Effector CD8-positive, alpha-beta T cell (primary cell): ENCODE results near the gene LTA.
A peak's percentile ranks its signal among the peaks of the same experiment; 100 is the strongest.
"Not testable (repeated sequence)": the region's sequence is repeated elsewhere in the genome, so short reads cannot be mapped to it uniquely, and the experiment has no call there.

ENCODE experiments used
- DNase-seq: peaks from one replicate; lab custom pipeline; 2025; lab: John Stamatoyannopoulos, UW

LTA gene

DNA sequence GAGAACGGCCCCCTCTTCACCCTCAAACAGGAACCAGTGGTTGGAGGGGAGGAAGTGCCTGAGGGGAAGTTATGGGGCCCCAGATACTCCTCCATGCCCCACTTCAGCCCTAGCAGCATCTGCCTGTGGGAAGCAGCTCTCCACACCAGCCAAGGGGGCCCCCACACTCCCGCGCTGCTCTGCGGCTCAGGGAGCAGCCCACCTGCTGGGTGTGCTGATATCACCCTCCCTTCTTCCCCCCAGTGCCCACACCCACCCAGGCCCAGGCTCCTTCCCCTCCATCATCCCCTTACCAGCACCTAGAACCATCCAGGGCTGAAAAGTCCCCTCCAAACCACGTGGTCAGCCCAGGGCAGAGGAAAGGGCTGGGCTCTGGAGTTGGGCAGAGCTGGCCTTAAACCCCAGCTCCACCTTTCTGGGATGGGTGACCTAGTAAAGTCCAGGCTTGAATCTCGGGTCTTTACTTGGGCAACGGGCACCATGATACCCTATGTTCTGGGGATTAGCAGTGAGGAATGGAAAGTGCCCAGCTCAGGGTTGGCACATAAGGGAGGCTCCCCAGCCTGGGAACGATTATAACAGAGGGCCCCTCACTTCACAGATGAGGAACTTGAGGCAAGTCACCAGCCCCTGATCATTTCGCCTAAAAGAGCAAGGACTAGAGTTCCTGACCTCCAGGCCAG, 14.7 kb downstream of the LTA start:
- DNase-seq, result no peak

DNA sequence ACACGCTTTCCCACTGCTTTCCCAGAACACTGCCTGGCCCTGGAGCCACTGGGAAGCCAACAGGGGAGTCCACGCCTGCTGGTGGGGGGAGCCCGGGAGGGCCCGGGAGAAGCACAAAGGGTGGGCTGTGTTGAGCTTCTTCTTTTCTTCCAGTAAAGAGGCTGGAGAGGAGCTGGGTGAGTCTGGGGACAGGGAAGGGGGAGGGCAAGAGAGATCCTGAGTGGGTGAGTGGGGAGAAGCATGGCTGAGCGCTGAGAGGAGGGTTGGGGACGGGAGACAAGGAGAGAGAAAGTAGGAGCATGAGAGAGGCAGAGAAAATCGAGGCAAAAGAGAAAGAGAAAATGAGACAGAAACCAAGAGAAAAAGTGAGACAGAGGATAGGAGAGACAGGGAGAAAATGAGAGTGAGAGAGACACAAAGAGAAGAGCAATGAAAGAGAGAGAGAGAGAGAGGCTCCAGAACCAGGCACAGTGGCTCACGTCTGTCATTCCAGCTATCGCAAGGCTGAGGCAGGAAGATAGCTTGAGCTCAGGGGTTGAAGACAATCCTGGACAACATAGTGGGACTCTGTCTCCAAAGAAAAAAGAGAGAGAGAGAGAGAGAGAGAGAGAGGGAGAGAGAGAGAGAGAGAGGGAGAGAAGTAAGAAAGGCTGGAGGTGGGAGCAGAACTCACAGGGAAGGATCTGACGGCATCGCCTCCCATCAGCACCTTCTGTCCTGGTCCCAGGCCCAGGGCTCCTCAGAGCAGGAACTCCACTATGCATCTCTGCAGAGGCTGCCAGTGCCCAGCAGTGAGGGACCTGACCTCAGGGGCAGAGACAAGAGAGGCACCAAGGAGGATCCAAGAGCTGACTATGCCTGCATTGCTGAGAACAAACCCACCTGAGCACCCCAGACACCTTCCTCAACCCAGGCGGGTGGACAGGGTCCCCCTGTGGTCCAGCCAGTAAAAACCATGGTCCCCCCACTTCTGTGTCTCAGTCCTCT, 16.0 kb downstream of the LTA start:
- DNase-seq, result no peak

DNA sequence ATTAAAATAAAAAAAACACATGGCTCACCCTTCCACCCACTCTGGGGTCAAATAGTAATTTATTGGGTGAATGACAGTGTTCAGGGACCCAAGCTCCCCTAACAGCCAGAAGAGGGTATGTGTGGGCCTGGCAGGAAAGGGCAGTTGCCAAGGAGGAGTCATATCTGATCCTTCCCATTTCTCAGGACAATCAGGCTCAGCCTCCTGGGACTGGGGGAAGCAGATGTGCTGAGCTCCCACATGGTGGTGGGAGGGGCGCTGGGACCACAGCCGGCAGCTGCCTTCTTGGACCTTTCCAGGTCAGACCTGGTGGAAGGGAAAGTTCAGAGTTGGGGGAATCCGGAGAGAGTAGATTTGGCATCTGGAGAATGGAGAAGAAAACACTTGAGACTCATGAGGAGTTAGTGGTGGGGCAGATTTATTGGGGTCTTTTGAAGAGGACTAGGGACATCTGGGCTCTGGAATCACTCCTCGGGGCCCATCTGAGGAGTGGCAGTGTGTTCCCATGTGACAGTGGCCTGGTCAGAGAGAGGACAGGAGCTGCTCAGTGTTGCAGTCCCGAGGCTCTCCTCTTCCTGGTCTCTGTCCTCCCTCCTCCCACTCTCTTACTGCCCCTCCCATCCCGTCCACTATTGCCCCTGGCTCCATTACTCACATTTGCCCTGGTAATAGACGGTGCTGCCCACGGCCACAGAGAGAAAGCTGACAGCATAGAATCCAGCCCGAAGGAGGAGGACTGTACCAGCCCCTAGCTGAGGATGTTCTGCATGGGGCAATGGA, 17.0 kb downstream of the LTA start:
- DNase-seq, result no peak

DNA sequence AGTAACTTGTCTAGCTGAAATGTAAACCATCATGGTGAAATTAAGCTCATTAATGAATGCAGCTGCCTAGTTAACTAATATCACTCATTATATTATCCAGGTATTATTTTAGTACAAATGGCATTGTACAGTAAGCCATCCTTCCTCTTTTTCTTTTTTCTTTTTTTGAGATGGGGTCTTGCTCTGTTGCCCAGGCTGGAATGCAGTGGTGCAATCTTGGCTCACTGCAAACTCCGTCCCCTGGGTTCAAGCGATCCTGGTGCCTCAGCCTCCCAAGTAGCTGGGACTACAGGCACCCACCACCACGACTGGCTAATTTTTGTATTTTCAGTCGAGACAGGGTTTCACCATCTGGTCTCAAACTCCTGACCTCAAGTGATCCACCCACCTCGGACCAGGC, 18.6 kb downstream of the LTA start:
- DNase-seq, result not testable (repeated sequence)

DNA sequence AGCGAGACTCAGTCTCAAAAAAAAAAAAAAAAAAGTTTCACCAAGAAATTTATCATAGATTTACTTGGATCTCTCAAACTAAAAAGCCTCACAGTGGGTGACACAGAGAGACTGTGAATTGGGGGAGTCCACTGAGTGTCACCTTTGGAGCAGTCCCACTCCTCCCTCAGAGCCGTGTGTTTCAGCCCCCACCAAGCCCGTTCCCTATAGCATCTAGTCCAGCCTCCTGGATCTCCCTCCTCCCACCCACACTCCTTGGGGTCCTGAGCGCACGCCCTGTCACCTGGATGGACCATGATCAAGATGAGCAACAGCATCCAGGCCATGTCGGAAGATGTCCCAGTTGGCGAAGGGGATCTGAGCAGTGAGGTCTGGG, 20.3 kb downstream of the LTA start:
- DNase-seq, result no peak

DNA sequence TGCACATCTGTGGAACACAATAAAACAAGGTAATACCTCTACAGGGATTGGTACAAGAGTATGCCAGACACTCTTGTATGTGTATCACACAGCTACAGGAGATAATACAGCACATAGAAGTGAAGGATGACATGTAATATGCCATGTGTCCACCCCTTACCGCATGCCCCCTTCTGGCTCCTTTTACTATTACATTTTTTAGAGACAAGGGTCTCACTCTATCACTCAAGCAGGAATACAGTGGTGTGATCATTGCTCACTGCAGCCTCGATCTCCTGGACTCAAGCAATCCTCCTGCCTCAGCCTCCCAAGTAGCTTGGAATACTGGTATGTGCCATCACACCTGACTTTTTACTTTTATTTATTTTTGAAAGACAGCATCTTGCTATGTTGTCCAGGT, 24.9 kb downstream of the LTA start:
- peak; percentile 13 for DNase-seq

DNA sequence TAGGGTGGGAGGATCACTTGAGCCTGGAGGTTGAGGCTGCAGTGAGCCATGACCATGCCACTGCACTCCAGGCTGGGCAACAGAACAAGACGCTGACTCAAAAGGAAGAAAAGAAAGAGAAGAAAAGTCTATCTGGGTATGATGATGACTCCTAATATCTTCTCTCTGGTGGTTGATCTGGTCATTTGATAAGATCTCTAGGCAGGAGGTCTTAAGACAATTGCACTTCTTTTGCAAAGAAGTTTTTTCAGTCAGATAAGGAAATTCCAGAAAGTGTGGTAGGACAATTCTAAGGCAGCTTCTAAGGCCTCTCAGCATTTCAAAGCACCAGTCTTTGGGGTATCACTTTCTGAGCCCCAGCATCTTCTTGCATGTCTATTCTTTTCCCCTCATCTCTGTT, 35.2 kb downstream of the LTA start:
- no peak for DNase-seq

DNA sequence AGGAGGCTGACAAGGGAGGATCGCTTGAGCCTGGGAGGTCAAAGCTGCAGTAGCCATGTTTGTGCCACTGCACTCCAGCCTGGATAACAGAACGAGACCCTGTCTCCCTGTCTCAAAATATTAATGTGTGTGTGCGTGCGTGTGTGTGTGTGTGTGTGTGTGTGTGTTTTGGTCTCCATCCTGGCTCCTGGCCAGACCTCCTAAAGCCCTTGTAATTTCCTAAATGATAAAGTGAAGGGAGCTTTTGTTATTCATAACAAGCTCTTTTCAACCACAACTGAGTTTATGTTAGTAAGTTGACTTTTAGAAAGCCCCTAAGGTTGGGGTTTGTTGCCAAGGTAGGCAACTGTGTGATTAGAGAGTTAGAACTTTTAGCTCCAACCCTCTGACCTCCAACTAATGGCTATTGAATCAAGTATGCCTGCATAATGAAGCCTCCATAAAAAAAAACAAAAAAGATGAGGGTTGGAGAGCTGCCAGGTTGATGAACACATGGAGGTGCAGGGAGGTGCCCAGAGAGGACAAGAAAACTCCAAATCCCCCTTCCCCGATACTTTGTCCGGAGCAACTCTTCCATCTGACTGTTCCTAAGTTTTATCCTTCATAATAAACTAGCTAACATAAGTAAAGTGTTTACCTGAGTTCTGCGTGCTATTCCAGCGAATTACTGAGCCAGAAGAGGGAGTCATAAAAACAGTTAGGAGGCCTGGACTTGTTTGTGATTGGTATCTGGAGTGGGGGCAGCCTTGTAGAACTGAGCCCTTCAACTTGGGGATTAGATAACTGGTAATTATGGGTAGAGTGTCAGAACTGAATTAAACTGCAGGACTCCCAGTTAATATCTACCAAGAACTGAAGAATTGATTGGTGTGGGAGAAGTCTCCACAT, 37.7 kb downstream of the LTA start:
- DNase-seq, result no peak

DNA sequence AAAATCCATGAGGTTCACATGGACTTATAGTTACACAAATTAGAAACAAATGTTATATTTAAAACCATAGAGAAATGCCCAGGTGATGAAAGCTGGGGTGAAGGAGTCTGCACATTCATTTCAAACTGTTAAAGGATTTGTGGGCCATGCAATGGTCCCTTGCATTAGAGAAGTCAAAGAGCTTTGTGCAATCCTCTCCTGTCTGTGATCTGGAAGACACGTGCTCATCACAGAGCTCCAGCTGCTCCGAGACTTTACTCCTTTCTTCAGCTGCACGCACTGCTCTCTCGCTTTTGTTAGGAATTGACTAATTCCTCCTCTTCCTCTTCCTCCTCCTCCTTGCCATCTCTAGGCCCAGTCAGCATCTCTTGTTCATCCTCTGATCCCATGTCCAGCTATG, 38.9 kb downstream of the LTA start:
- no peak for DNase-seq

DNA sequence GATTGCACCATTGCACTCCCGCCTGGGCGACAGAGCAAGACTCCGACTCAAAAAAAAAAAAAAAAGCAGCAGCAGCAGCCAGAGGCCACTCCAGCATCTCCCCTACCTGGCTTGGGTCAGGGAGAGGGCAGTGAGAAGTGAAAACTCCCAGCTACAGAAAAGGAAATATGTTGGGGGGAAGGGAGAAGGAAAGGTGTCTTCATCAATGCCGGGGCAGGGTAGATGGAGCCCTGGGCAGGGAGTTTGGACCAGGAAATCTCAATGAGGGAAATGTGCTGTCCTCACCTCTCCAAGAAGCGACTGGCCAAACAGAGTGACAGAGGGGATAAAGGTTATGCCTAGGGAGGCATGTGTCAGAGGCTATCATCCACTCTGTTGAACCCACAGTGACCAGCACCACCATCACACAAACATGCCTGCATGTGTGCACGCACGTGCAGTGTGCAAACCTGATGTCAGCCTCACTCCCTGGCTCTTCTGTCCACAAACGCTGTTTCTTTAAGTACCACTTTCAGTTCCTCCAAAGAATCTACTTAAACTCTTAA, 42.1 kb downstream of the LTA start:
- DNase-seq, result no peak

DNA sequence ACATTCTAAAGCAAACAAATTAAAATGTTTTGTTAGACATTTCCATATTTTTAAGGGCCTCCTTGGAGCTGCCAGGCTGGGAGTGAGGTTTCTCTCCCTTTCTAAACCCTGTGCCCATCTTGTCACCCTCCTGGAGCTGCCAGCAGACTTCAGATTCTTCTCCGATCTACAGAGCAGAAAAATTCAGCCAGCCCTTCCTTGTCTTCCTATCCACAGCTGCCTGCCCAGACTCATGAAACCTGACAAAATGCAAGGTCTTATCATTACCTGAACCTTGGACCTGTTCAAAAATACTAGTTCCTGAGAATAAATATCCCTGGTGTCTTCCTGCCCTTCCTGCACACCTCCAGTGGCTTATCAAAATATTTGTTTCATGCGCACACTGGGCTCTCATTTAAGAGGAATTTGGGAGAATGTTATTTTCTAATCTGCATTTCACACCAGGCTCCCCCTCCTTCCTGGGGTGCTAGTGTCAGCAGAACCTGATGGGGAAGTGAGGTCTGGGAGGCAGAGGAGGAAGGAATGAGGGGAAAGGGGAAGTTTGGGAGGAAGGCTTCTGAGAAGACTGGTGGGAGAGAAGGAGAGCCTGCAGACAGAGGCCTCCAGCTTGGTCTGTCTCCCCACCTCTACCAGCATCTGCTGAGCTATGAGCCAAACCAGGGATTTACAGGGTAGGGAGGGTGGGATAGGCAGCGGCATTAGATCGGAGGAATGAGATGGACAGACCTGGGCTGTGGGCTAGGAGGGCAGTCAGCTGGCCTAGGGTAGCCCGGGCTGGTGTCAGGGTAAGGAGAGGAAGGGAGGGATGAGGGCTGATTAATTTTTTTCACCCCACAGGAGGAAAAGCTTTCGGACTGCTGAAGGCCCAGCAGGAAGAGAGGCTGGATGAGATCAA, 42.8 kb downstream of the LTA start, which contains the start of gene AIF1:
Gene AIF1, plus strand, starts transcription at position 551 of the 895 bp plus-strand sequence. Its CDS starts 96 bp downstream, at position 647.
- no peak for DNase-seq

DNA sequence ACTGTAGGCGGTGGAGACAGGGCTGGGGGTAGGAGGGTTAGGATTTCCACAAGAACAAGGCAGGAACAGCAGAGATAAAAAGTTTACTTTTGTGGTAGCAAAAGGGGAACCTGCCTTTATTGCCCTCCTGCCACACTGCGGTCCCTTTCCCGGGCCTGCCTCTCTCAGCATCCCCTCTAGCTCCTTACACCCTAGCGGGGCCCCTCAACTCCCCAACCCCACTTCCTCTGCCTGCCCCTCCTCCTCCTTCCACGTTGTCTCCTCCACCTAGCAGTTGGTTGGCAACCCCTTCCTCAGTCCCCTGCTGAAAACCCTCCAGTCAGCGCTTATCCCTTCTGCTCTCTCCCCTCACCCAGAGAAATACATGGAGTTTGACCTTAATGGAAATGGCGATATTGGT, 43.7 kb downstream of the LTA start:
- DNase-seq, result peak; percentile 11

DNA sequence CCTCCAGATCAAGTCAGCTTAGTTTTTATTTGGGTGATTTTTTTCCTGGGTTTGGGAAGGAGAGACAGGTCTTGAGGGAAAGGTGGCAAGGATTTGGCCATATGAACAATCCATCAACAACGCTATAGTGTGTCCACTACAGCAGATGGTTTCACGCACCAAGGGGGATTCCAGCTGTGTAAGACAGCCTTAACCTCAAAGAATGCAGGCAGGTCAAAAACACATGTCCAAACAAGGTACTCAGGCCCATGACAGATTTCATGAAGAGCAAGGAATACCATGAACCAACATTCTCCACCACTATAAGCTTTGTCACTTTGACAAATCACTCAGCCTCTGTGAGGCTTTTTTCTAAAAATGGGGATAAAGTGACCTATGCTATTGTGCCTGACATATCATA, 44.9 kb downstream of the LTA start:
- no peak for DNase-seq

DNA sequence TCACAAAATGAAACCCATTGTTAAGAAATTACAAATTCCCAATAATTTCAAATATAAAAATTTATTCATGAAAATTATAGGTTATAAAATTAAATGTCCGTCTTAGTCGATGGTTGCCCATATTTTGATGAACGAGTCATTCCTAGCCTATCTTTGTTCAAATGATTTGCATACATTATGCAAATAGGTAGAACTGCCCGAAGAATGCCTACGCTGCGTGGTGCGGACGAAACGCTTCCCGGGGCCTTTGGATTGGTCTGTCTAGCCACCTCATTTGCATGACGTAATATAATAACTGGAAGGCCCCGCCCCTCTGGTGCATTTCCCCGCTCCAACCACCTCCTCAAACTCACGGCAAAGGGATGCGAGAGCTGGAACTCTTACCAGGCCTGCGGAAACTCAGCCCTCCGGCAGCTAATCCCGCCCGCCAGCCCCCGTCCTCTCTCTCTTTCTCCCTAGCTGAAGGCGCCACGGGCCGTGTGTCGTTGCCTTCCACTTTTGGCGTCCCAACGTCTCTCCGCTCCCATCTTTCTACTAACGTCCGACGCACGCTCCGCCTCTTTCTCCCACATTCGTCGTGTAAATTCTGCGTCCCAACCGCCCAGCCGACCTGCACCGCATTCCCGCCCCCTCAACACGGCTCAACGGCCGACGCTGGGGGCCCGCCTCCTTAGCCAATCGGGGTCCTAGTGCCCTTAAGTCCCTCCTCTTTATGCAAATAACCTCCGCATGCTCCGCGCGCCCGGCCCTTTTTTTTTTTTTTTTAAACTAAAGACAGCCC, 47.9 kb downstream of the LTA start:
- peak; percentile 93 for DNase-seq

DNA sequence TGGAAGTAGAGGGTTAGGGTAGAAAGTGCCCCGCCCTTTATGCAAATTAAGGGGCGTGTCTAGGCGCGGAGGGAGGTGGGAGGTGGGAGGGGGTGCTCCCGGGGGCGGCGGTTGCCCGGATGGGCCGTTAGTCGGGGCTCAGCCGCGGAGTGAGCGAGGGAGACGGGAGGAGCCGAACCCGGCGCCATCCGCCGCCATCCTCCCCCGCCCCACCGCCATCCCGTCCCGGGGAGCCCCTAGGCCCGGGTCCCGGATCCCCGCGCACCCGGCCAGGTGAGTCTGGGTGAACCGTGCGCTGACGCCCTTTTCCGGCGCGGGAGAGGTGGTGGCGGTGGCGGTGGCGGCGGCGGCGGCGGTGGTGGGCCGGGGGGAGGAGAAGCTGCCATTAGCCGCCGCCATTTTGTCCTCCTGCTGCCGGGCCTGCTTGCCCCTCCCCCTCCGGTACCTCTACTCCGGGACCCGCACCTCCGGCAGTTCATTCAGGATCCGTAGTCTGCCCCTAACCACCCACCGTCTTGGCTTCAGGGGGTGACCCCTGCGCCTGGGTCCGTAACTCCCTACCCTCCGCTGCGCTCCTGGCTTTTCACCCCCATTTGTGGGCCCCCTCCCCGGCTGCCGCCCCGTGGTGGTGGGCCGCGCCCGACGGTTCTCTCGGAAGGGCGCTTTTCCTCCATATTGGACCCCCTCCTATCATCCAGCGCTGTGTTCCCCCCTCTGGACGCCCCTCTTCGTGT, 48.7 kb downstream of the LTA start, which contains the start of gene PRRC2A:
Gene PRRC2A, plus strand, starts transcription at position 130 of the 734 bp plus-strand sequence. CDS start 2,075 bp downstream, outside the sequence.
- DNase-seq, result peak; percentile 78

DNA sequence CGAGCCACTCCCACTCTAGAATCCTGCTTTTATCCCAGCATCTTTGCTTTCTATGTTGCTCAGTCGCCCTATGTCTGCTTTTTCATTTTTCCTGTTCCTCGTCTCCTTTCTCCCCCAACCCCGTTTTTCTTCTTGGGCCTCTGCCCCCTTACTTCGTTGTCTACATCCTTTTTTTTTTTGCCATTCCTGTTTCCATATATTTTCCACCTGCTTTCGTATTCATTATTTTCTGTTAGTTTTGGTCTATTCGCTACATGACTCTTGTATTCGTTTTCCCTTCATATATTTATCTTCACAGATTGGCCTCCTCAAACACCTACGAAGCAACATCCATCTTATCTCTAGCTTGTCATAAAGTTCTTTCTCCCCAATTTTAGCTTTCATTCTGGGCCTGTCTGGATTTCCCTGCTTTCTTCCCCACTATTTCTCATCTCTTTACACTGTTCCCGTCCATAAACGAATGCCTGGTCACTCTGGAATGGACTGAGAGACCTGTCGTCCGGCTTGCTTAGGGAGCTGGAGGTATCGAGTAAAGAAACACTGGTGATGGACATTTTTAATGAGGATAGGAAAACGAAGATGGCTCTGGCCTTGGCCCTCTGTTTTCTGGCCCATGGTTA, 49.3 kb downstream of the LTA start:
- no peak for DNase-seq

DNA sequence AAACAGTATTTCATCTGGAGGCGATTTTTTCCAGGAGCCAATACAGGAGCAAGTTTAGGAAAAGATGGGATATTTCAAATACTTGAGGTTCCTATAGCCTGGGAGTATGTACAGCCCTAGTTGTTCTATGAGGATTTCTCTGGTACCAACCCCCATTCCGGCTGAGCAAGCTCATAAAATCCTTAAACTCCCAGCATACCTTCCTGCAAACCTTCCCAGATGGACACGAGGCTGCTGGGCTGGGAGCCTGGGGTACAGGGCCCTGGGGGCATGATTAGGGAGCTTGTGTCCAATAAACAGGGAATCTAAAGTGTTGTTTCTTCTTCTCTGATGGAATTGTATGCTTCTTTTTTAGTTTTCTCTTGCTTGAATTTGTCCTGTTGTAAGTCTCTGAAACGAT, 49.9 kb downstream of the LTA start:
- no peak for DNase-seq

DNA sequence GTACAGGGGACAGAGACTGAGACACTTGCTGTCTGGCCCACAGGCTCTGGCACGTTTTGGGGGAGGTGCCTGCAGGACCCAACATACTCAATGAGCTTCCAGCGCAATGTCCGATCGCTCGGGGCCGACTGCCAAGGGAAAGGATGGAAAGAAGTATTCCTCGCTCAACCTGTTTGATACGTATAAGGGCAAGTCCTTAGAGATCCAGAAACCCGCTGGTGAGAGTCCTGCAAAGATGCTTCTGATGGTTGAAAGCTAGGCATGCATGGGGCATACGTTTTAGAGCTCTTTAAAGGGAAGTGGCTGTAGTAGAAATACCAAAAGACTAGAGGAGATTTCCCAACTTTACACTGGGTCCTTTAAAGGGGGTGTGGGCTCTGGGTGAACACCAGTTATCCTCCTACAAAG, 50.6 kb downstream of the LTA start:
- DNase-seq, result peak; percentile 4
